MCF 10A (cell line): ENCODE data around the gene TMEM186. TPM values are rescaled to one million over a fixed set of nuclear protein-coding genes. Genes with fewer than 3 reads are reported as not detected.

ENCODE experiments used
- BruUV-seq: library from RNA; stranded (reverse); fragments of 400-500 nt; replicated peaks from 2 replicates; lab custom pipeline; 2021; lab: Mats Ljungman, UMichigan
- CTCF ChIA-PET: fragments of 300-600 bp; sonication (Branson Sonifier 250); formaldehyde crosslinking; extraction: SDS; loops from one replicate; lab custom pipeline; 2021; ENCODE audit warnings: antibody characterized with exemption, inconsistent platforms; lab: Yijun Ruan, JAX
- POLR2A ChIA-PET: fragments of 300-600, 350-650 bp; sonication (Branson Sonifier 250); formaldehyde crosslinking; extraction: SDS; loops from one replicate; lab custom pipeline; 2020; ENCODE audit warnings: antibody characterized with exemption, inconsistent platforms; lab: Yijun Ruan, JAX
- DNase-seq: peaks from one replicate; pipeline ENCODE4 v3.0.0-alpha.2; 2018; ENCODE audit not compliant: unreplicated experiment
- H3K27ac Mint-ChIP-seq: one replicate; pipeline ENCODE4 v1.8.0; 2022; ENCODE audit warnings: mild to moderate bottlenecking, low read depth, mixed read lengths; ENCODE audit not compliant: unreplicated experiment
- H3K27me3 Mint-ChIP-seq: one replicate; pipeline ENCODE4 v1.8.0; 2022; ENCODE audit warnings: mixed read lengths; ENCODE audit not compliant: insufficient read depth, unreplicated experiment
- H3K36me3 Mint-ChIP-seq: one replicate; pipeline ENCODE4 v1.8.0; 2022; ENCODE audit warnings: mild to moderate bottlenecking, moderate library complexity, mixed read lengths; ENCODE audit not compliant: insufficient read depth, unreplicated experiment
- H3K4me1 Mint-ChIP-seq: one replicate; pipeline ENCODE4 v1.8.0; 2022; ENCODE audit warnings: mixed read lengths; ENCODE audit not compliant: insufficient read depth, unreplicated experiment
- H3K4me3 Mint-ChIP-seq: one replicate; pipeline ENCODE4 v1.8.0; 2022; ENCODE audit warnings: mild to moderate bottlenecking, moderate library complexity, mixed read lengths; ENCODE audit not compliant: unreplicated experiment
- H3K9me3 Mint-ChIP-seq: one replicate; pipeline ENCODE4 v1.8.0; 2022; ENCODE audit warnings: mixed read lengths; ENCODE audit not compliant: unreplicated experiment
- CTCF ChIP-seq: fragments of 200-600 bp; IDR thresholded peaks from one replicate; pipeline ENCODE4 v1.8.0; 2022; ENCODE audit warnings: antibody characterized with exemption, mild to moderate bottlenecking; ENCODE audit not compliant: unreplicated experiment
- intact Hi-C: fragments of 100-400 bp; cut with micrococcal nuclease; formaldehyde crosslinking; loops from 2 replicates; pipeline ENCODE4 v1.14.1; 2022
- total RNA-seq: library from RNA; stranded (reverse); gene quantifications from 2 replicates; pipeline ENCODE4 v1.2.3, GENCODE V29; 2022

TMEM186 gene
- total RNA-seq, 1 experiment from 2014 or later, result 12.9 TPM

DNA sequence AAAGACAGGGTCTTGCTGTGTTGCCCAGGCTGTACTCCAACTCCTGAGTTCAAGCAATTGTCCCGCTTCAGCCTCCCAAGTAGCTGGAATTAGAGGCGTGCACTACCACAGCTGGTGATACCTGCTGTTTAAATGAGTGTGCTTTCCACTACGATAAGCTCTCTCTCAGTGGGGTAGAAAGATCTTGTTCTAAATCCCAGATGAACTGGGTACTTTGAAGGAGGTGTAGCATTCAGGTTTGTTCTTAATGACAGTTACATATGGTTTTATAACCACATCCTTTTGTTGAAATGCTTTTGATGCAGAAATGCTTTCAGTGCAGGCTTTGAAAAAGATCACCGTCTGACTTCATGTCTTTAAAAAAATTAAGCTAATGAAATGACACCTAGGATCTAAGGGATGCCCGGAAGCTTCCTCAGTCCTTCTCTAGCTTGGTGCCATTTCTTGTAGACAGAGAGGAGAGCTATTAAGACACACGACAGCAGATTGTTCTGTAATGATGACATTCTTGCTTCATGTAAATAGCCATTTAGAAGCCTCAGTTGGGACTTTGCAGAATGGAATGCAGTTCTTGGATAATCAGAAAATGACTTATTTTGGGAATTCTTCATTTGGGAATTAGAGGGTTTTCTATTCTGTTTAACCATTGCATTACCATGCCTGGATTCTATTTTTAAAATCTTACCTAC is 19.7 kb upstream of the TMEM186 start:
- DNase-seq, result no peak
- CTCF ChIA-PET, result interaction anchor here (0.6 to 1.5 kb wide), 4 partner anchors 9 to 1708 kb away, joined by 3 to 5 read pairs (median 4); no protein-coding TSS in a partner anchor
- intact Hi-C loops, result no loop called here
- H3K4me3 Mint-ChIP-seq, result no peak overlapping the region
- POLR2A ChIA-PET, result interaction anchor here (0.7 to 1.6 kb wide), 3 partner anchors 9 to 42 kb away, joined by 3 read pairs; no protein-coding TSS in a partner anchor
- H3K9me3 Mint-ChIP-seq, result no peaks in the 10 kb centered on the region
- no peak overlapping the region for H3K27ac Mint-ChIP-seq
- BruUV-seq, result no TSS peak
- peaks cover 95% of the 10 kb centered on the region for H3K36me3 Mint-ChIP-seq
- no peaks in the 10 kb centered on the region for H3K27me3 Mint-ChIP-seq
- no peaks in the 10 kb centered on the region for H3K4me1 Mint-ChIP-seq
- no peak for TF ChIP-seq CTCF

DNA sequence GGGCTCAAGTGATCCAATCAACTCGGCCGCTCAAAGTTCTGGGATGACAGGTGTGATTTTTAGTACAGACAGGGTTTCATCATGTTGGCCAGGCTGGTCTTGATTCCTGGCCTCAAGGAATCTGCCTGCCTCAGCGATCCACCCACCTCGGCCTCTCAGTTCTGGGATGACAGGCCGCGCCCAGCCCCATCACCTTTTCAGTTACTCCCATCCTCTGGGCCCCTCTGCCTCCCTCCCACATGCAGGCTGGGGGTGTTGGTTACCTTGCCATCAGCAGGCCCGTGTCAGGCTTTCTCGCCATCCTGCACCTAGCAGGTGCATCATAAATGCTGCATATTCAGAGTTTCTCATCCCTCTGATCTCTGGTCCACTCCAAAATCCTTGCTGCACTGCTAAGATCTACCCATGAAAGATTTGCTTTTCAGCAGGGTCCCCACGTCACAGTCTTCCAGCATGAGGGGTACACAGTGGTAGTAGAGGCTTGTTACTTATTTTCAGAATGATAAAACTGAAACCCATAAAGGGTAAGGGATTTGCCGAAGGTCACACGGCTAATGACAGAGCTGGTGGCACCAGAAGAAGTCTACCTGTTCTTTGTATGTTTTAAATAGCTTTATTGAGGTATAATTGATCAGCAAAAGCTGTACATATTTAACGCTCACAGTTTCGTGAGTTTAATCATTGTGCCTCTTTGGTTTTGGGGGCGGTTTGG is 16.8 kb upstream of the TMEM186 start:
- no peaks in the 10 kb centered on the region for H3K9me3 Mint-ChIP-seq
- no peak overlapping the region for H3K4me3 Mint-ChIP-seq
- H3K27ac Mint-ChIP-seq, result no peak overlapping the region
- H3K27me3 Mint-ChIP-seq, result no peaks in the 10 kb centered on the region
- H3K36me3 Mint-ChIP-seq, result peaks cover 96% of the 10 kb centered on the region
- no peak for TF ChIP-seq CTCF
- intact Hi-C loops, result no loop called here
- ChIA-PET CTCF (no interaction called here), POLR2A (no interaction called here)
- no TSS peak for BruUV-seq
- no peaks in the 10 kb centered on the region for H3K4me1 Mint-ChIP-seq
- no peak for DNase-seq

DNA sequence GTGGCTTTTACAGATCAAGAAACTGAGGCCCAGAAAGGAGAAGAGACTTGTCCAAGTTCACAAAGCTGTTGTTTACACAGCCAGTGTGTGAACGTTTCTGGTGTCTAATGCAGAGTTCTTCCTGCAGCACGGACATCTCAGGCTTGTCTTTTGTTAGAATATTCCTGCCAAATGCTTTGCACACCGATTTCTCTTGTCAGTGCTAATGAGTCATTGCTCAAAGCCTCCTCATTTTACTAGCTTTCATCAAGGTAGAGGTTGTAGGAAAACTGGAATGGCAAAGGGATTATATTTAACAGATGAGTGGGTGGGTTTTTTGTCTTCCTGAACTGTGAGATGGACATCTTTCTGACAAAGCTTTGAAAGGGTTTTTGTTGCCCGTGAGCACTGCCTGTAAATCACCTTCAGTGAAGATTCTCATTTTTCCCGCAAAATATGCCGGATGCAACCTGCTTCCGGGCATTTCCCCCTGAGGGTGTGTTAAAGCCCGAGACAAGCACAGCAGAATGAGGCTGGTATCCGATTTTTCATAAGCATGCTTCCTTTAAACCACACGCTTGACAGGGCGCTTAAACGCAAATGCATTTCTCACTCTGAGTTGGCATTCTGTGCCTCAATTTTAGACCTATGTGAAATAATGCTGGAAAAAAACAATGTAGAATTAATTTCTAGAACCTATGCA is 14.9 kb upstream of the TMEM186 start:
- DNase-seq, result no peak
- no peak overlapping the region for H3K4me3 Mint-ChIP-seq
- H3K27me3 Mint-ChIP-seq, result no peaks in the 10 kb centered on the region
- CTCF ChIA-PET, result interaction anchor here (0.6 to 1.3 kb wide), 3 partner anchors 13 to 151 kb away, joined by 3 read pairs; no protein-coding TSS in a partner anchor
- no peaks in the 10 kb centered on the region for H3K9me3 Mint-ChIP-seq
- POLR2A ChIA-PET, result interaction anchor here (1.3 kb wide), 1 partner anchor 14 kb away, joined by 3 read pairs; the partner anchor contains the start of gene PMM2
- H3K4me1 Mint-ChIP-seq, result no peaks in the 10 kb centered on the region
- TF ChIP-seq CTCF, result no peak
- intact Hi-C loops, result no loop called here
- no TSS peak for BruUV-seq
- no peak overlapping the region for H3K27ac Mint-ChIP-seq
- H3K36me3 Mint-ChIP-seq, result peaks cover 98% of the 10 kb centered on the region
